Measurements from ENCODE around the gene RASL10A. TPM values are rescaled to one million over a fixed set of nuclear protein-coding genes. Genes with fewer than 3 reads are reported as not detected.
A peak's percentile ranks its signal among the peaks of the same experiment; 100 is the strongest.

Gene RASL10A
- total RNA-seq, 1 donor from 2014 or later, result 0.99 TPM

DNA sequence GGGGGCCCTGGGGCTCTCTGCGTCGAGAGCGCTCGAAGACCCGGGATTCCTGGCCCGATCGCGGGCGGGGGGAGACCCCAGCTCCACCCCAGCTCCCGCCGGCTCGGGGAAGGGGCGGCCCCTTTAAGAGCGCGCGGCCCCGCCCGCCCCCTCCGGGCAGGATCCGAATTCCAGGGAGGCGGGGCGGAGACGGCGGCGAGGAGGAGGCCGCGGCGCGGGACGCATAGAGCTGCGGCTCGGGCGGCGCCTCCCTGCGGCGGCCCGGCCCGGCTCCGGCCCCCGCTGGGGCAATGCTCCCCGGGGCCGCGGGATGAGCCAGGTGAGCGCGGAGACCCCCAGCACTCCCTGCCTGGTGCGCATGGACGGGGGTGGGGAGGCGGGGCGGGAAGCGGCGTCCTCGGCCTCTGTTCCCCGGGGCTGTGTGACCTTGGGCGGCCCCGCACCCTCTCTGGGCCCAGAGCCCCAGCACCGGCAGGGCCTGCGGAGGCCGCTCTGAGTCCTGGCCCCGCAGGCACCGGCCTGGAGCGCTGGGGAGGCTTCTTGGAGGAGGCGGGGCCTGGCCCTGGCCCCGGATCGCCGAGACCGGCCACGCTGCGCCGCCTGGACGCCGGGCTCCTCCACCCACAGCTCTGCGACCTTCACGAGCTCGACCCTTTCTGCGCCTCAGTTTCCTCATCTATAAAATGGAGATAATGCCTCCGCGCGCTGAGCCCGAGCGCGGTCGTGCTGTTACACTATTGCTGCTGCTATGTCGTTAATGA, 8.5 kb downstream of the RASL10A start:
- DNase-seq (ENCODE audit: low read depth in 2 of 2), result peak; percentile 68 to 76

DNA sequence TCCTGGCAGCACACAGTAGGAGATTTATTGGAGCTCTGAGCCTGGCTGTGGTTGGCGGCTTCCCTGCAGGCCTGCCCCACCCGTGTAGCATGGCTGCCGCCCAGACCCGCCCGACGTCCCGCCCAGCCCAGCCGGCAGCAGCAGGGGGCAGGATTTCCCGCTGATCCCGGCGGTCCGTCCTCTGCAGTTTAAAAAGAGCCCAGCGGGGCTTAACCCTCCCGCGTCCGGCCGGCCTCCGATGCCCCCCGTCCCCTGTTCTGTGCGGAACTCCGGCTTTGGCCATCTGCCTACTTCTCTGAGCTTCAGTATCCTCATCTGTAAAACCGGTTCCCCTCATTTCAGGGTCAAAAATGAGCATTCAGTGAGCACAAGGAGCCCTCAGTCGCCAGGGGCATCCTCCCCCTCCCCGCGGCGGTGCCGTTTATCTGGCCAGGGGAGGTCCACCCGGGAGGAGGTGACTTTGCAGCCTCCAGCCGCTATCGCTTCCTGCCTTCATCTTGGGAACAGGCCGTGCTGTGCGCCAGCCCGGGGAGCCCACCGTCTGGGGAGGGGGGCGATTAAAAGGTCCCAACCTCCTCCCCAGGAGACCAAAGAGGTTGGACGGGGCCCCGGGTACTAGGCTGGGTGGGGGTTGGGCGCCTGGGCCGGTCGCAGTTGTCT, 9.2 kb downstream of the RASL10A start, which contains the start of gene GAS2L1:
GAS2L1 (plus strand) TSS at position 476 of the 660 bp plus-strand sequence. CDS start 1,456 bp downstream, outside the sequence.
- peak; percentile 88 to 91 for DNase-seq (ENCODE audit: low read depth in 2 of 2)

DNA sequence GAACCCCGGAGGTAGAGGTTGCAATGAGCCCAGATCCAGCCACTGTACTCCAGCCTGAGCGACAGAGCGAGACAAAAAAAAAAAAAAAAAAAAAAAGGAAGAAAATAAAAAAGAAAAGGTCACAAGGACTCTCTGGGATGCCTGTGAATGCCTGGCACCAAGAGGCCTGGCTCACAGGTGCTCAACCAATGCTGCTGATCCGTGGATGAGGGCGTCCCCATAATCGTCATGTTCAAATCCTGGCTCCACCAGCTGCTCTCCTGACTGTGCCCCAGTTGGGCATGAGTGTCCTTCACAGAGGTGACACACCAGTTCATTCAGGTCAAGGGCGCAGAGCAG, 9.7 kb downstream of the RASL10A start:
- DNase-seq (ENCODE audit: low read depth in 2 of 2), result no peak

DNA sequence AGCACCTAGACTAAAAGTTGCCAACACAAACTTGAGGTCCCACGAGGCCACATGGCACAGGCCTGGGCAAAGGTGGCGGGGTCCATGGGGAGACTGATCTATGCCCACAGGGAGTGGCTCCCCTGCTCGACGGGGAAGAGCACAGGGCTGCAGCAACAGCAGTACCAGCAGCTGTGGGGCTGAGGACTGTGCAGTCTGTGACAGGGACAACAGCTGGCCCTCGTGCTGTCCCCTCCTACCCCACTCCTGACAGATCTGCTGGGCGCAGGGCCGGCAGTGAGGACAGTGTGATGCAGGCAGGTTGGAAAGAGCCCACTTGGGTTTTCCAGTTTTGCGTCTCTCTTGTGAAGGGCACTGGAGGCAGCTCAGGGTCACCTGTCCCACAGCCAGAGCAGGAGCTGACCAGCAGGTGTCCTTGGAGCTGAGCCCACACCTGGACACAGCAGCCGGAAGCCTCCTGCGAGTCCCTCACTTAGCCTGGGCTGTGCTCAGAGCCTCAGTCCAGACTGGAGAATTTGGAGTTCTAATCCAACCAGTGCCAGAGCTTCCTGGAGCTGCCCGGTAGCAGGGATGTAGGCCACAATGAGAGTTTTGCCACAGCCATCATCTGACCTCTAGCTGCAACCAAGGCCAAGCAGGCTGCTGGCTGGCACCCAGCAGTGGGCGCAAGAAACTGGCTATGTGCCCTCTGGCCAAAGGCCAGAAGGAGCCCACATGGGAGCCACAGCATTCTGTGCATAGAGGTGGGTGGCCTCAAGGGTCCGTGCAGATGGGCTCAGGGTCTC, 12.6 kb downstream of the RASL10A start:
- DNase-seq (ENCODE audit: low read depth in 2 of 2), result no peak

DNA sequence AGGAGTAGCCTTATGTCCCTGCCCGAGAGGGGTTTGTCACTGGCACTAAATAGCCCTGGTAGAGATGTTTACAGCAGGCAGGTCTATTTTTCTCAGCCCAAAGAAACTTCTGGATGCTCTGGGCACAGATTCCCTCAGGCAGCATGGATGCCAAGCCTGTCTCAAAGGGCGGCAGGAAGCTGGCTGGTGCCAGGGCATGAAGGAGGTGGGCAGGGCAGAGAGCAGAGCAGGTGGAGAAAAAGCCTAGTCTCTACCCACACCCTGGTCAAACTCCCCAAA, 13.2 kb downstream of the RASL10A start:
- no peak for DNase-seq (ENCODE audit: low read depth in 2 of 2)

DNA sequence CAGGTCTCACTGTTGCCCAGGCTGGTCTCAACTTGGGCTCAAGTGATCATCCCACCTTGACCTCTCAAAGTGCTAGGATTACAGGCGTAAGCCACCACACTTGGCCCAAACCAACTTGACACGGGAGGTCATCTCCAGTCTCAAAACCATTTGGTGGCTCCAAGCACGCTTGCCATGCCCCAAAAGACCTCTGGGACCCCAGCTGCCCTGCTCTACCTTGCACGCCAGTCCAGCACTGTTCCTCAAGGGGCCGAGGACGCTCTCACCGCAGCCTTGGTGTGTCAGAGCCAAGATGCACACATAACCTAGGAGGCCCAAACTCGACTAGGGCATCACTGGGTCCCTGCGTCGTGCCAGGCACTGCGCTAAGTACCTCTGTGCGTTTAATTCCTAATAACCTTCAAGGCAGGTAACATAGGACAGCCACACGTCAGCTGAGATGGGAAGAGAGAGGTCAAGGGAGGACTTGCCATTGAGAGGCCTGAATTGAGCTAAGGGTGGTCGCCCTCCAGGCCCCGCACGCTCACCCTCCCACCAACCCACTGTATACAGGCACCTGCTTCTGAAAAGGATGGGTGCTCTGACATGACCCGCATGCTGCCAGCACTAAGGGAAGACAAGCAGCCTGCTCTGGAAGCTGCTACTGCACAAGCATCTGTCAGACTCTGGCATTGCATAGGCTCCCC, 13.6 kb downstream of the RASL10A start:
- no peak for DNase-seq (ENCODE audit: low read depth in 2 of 2)

DNA sequence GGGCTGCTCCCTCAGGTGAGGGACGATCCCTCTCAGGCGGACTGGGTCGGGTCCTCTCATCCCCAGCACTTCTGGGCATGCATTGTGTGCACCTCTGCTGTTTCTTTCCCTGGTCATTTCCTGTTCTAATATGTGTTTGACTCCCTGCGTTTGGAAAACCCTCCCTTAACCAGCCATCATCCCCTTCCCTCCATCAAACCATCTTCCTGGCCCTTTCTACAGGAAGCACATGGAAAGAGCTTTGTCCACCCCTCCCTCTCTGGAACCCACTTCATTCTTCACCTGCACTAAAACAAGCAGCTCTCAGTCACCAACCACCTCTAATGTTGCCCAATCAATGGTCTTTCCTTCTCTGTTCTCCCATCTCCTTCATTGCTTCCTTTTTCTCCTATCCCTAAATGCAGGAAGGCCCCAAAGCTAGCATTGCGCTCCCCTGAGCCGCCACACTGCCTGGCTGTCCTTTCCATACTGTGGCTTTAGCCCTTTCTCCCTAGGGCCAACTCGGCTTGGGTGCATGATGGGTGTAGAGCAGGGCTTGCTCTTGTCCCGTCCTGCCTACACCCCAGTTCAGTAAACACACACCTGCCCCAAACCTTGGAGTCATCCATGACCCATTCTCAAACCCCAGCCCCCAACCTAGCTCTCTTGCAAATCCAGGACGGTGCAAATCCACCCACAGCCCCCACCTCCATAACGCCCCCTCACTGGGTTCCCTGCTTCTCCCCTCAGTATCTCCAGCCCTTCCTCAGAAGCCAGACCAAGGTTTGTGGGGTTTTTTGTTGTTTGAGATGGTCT, 14.5 kb downstream of the RASL10A start:
- no peak for DNase-seq (ENCODE audit: low read depth in 2 of 2)

DNA sequence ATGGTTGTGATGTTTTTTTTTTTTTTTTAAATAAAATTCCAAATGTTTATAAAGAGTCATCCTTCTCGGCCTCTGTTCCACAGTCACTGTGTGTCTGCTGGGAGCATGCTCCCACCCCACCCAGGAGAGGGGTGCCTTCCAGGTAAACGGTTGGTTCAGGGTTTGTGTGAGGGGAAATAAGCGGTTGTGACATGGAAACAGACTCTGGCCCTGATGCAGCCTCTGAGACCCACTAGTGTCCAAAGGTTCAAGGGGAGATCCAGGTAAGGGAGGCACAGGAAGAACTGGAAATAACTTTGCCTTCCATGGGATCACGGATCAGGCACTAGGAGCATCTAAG, 15.1 kb downstream of the RASL10A start:
- no peak for DNase-seq (ENCODE audit: low read depth in 2 of 2)

DNA sequence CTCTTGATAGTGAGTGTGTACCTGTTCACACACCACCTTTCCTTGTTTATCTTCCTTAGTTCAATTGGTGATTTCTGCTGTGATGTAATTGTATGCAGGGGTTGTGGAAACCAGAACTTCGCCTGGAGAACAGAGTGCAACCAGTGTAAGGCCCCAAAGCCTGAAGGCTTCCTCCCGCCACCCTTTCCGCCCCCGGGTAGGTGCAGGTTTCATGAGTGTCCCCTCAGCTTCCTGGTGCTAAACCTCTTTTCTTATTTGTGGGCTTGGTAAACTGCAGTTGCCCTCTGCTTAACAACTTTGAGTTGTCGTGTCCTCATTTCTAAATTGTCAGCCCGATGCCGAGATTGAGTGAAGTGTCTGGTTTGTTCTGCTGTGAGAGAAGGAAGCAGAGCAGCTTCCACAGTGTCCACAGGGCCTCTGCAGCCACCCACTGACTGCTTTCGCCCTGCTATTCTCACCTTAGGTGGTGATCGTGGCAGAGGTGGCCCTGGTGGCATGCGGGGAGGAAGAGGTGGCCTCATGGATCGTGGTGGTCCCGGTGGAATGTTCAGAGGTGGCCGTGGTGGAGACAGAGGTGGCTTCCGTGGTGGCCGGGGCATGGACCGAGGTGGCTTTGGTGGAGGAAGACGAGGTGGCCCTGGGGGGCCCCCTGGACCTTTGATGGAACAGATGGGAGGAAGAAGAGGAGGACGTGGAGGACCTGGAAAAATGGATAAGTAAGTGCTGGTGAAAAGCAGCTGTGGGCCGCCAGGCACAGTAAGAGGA, 16.2 kb downstream of the RASL10A start:
- DNase-seq (ENCODE audit: low read depth in 2 of 2), result no peak

DNA sequence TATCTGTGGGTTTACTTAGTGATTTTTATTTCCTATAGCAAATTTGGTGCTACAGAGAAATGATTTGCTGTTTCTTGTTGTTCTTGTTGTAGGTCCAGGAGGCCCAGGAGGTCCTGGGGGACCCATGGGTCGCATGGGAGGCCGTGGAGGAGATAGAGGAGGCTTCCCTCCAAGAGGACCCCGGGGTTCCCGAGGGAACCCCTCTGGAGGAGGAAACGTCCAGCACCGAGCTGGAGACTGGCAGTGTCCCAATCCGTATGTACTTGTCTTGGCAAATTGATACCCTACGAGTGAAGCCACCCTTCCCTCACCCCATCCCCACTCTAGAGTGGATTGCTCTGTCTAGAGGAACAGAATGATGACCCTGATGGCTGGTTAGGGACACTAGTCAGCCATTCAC, 16.9 kb downstream of the RASL10A start:
- DNase-seq (ENCODE audit: low read depth in 2 of 2), result no peak

DNA sequence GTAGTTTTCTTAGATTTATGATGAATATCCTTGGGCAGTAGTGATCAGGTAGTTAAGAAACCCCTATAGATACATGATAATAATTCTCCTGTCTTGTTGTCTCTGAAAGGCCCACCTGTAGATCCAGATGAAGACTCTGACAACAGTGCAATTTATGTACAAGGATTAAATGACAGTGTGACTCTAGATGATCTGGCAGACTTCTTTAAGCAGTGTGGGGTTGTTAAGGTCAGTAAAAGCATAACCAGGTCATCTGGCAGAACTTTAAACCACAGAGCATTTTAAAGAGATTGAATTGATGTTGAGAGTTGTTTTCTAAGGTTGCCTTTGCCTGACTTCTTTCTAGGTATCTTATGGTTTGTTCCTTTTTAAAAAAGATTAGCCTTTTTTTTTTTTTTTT, 23.1 kb downstream of the RASL10A start:
- no peak for DNase-seq (ENCODE audit: low read depth in 2 of 2)

DNA sequence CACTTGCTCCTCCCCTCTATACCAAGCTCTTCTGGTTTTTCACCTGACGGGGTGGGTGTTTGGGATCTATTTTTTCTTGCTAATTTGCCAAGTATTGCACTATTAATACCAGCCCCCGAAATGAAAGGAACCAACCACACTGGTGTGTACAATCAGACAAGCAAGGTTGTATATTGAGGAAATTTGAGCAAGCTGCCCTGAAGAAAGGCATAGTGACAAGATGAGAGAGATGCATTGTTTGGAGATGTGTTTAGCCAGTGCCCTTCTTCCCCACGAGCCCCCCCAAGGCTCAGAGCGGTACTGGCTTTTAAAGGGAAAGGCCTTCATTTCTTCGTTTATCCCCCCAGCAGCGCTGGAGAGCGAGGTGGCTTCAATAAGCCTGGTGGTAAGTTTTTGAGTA, 24.3 kb downstream of the RASL10A start:
- no peak for DNase-seq (ENCODE audit: low read depth in 2 of 2)

DNA sequence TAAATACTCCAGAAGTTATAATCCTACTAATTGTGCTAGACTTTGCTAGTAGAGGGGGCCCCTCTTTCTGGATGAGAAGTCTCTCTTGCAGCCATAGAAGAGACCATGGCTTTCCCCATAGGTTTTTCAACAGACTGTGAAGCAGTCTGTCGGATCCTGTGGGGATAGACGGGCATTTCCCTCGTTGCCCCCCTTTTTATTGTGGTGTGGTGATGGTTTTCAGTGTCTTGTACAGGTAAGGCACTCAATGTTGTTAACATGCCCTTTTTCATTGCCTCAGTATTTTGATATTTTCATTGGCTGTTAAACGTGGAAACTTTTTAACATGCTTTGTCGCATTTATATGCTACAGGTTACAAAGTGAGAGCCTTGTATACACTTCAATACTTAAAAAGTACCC, 25.4 kb downstream of the RASL10A start:
- DNase-seq (ENCODE audit: low read depth in 2 of 2), result no peak

DNA sequence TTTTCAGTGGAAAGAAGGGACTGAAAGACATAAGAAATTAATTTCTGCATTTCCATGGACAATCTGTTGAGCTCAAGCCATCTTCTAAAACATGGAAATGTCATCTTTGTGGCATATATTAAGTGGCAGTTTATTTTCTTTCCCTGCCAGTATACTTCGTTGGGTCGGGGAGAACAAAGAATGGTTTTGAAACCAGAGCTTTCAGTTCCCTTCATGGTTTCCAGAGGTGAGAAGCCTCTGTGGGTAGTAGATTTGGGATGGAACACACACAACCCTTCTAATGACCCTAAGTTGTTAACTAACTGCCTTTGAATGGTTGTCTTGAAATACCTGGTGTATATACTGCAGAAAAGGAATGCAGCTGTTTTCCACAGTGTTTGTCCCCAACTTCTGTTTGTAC, 26.7 kb downstream of the RASL10A start:
- DNase-seq (ENCODE audit: low read depth in 2 of 2), result no peak

DNA sequence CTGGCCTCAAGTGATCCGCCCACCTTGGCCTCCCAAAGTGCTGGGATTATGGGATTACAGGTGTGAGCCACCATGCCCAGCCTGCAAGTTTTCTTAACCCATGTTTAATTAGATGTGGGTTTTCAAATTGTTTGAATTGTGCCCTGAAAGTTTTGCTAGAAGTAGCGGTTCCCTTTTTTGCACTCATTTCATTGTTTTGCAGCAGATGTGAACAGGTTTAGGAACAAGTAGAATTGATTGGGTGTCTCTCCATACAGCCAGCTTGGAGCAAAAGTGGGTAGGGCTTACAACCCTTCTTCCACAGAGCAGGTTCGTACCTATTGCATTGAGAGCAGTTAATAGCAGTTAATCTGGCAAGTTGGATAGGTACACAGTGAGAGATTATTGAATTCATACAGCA, 31.3 kb downstream of the RASL10A start:
- no peak for DNase-seq (ENCODE audit: low read depth in 2 of 2)

DNA sequence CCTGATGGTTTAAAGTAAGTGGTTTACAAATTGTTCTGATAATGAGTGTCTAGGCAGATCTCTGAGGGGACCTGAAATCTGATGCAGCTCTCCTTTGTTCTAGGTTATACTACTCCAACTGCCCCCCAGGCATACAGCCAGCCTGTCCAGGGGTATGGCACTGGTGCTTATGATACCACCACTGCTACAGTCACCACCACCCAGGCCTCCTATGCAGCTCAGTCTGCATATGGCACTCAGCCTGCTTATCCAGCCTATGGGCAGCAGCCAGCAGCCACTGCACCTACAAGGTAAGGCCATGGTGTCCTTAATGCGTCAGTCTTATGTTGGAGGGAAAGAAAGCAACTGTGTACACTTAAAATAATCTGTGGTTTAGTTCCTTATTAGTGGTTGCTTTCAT, 37.6 kb downstream of the RASL10A start:
- no peak for DNase-seq (ENCODE audit: low read depth in 2 of 2)

DNA sequence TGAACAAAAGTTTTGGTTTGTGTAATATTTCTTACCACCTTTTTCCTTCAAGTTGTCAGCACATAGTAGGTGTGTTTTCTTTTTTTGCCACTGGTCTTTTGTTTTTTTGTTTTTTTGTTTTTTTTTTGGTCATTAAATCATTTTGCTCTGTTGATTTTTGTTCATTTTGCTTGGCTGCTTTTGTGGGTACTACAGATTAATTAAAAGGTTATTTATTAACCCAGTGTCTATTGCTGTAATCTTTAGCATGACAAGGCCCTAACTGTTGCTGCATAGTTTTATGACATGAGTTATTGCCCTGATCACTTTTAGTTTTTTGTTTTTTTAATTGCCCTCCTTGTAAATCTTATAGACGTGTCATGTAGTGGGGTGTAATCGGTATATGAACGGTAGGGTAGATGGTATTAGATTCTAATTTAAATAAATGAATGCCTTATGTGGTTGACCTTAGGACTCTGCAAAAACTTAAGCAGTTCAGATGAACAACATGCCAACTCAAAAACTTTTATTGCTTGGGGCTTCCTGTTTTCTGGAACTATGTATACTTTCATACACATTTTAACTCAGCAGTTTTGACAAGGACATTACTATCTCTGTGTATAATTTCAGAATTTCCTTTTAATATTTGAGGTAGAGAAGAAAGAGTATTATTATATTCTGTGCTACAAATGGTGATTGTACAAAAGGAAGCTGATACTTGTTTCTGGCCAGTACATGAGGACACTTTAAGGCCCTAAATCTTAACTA, 39.5 kb downstream of the RASL10A start:
- no peak for DNase-seq (ENCODE audit: low read depth in 2 of 2)

DNA sequence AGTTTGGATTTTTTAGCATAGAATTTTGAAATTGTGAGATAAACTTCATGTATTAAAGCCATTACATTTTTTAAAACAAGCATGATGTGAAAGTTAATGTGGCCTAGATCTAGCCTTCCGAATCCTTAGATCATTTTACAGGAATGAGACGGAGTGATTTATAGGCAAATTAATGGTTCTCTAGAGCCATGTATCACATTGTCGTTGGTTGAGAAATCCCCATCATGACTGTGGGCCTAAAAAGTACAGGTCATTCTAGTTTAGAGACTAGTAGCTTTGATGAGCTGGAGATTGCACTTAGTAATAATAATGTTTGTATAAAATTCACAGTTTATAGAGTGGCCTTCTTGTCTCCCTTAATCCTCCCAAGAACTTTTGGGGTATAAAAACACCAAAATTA, 40.3 kb downstream of the RASL10A start:
- DNase-seq (ENCODE audit: low read depth in 2 of 2), result no peak

DNA sequence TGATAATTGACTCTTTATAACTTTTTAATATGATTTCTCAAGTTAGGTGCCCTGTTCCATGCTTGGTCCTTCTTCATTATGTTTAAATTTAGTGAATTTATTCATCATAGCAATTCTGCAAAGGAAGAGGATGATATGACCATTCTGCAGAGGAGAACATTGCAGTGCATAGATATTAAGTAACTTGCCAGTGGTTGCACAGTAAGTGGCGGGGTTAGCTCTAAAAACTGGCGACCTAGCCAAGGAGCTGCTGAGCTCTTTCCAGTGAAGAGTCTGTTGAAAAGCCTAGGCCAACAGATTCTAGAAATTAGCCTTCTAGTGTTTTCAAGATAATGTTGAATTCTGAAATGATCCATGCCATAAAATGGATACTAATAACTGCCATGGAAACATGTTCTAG, 42.9 kb downstream of the RASL10A start:
- no peak for DNase-seq (ENCODE audit: low read depth in 2 of 2)
